ENCODE measurements around the gene RPS6KA3. TPM values are rescaled to one million over a fixed set of nuclear protein-coding genes. Genes with fewer than 3 reads are reported as not detected.
"Not testable (repeated sequence)": the region's sequence is repeated elsewhere in the genome, so short reads cannot be mapped to it uniquely, and the experiment has no call there.

RPS6KA3 gene
- total RNA-seq, 1 experiment from 2014 or later, result 14.6 TPM

DNA sequence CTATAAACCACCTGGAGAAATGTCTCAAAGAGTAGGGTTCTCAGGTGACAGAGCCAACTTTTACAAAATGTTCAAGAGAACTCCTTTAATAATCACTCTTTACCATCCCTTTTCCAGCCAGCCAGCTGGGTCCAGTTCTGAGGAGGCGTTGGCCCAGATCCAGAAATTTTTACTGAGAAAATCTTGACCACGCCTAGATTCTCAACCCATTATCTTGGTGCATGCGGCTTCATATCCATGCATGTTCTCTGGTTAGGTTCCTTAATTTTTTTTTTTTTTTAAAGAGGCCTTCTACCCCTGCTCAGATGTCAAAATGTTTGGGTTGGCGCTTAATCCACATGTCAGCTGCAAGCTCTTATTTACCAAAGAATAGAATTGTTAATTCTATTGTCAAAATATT, 138.0 kb downstream of the RPS6KA3 start:
- Mint-ChIP-seq H3K27me3 (ENCODE audit: low read depth) (no peaks in the 10 kb centered on the region), H3K4me1 (no peaks in the 10 kb centered on the region), H3K4me3 (no peak overlapping the region), H3K9me3 (no peaks in the 10 kb centered on the region), H3K36me3 (peaks cover 29% of the 10 kb centered on the region), H3K27ac (no peak overlapping the region)
- DNase-seq (ENCODE audit: low spot score), result no peak
- ChIA-PET POLR2A (no interaction called here), CTCF (no interaction called here)
- no peak for TF ChIP-seq JAZF1 (CRISPR knock-in tag; IDR thresholded peaks at IDR 0.05)
- TF ChIP-seq, protein P1, sequence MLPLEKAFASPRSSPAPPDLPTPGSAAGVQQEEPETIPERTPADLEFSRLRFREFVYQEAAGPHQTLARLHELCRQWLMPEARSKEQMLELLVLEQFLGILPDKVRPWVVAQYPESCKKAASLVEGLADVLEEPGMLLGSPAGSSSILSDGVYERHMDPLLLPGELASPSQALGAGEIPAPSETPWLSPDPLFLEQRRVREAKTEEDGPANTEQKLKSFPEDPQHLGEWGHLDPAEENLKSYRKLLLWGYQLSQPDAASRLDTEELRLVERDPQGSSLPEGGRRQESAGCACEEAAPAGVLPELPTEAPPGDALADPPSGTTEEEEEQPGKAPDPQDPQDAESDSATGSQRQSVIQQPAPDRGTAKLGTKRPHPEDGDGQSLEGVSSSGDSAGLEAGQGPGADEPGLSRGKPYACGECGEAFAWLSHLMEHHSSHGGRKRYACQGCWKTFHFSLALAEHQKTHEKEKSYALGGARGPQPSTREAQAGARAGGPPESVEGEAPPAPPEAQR (CRISPR knock-in tag; IDR thresholded peaks at IDR 0.05), result no peak
- TF ChIP-seq MAX (CRISPR knock-in tag; IDR thresholded peaks at IDR 0.05), result no peak
- TF ChIP-seq SMAD3 (CRISPR knock-in tag; IDR thresholded peaks at IDR 0.05; ENCODE audit: borderline replicate concordance), result no peak
- TF ChIP-seq E2F4 (CRISPR knock-in tag; IDR thresholded peaks at IDR 0.05; ENCODE audit: borderline replicate concordance, low read depth), result no peak
- TF ChIP-seq E2F5 (CRISPR knock-in tag; IDR thresholded peaks at IDR 0.05), result no peak
- TF ChIP-seq FOXK1 (CRISPR knock-in tag; IDR thresholded peaks at IDR 0.05), result no peak
- TF ChIP-seq TEAD4 (CRISPR knock-in tag; IDR thresholded peaks at IDR 0.05), result no peak
- TF ChIP-seq ZNF396 (CRISPR knock-in tag; IDR thresholded peaks at IDR 0.05; ENCODE audit: borderline replicate concordance), result no peak
- TF ChIP-seq ZNF317 (CRISPR knock-in tag; IDR thresholded peaks at IDR 0.05; ENCODE audit: borderline replicate concordance, low read depth), result no peak
- TF ChIP-seq, protein P2, sequence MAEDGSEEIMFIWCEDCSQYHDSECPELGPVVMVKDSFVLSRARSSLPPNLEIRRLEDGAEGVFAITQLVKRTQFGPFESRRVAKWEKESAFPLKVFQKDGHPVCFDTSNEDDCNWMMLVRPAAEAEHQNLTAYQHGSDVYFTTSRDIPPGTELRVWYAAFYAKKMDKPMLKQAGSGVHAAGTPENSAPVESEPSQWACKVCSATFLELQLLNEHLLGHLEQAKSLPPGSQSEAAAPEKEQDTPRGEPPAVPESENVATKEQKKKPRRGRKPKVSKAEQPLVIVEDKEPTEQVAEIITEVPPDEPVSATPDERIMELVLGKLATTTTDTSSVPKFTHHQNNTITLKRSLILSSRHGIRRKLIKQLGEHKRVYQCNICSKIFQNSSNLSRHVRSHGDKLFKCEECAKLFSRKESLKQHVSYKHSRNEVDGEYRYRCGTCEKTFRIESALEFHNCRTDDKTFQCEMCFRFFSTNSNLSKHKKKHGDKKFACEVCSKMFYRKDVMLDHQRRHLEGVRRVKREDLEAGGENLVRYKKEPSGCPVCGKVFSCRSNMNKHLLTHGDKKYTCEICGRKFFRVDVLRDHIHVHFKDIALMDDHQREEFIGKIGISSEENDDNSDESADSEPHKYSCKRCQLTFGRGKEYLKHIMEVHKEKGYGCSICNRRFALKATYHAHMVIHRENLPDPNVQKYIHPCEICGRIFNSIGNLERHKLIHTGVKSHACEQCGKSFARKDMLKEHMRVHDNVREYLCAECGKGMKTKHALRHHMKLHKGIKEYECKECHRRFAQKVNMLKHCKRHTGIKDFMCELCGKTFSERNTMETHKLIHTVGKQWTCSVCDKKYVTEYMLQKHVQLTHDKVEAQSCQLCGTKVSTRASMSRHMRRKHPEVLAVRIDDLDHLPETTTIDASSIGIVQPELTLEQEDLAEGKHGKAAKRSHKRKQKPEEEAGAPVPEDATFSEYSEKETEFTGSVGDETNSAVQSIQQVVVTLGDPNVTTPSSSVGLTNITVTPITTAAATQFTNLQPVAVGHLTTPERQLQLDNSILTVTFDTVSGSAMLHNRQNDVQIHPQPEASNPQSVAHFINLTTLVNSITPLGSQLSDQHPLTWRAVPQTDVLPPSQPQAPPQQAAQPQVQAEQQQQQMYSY (CRISPR knock-in tag; IDR thresholded peaks at IDR 0.05), result no peak
- TF ChIP-seq ATF1 (CRISPR knock-in tag; IDR thresholded peaks at IDR 0.05), result no peak
- no peak for TF ChIP-seq RELA (CRISPR knock-in tag; IDR thresholded peaks at IDR 0.05; ENCODE audit: borderline replicate concordance)
- no peak for TF ChIP-seq IRF1 (CRISPR knock-in tag; IDR thresholded peaks at IDR 0.05)
- ATAC-seq, result no peak

DNA sequence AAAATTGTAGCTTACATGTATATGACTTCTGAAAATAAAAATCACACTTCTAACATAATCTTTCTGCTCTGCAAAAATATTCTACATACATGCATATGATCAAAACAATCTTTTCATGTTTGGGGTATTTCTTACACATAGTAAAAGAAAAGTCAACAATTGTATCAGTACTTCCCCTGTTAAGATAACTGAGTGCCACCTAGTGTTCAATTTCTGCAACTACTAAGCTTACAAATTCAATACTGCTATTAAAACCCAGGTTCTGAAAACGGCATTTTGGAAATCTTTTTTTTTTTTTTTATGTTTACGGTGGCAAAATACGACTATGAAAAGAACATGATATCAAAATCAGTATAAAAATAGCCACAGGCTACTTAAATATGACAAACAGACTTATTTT, 139.3 kb downstream of the RPS6KA3 start:
- peaks cover 19% of the 10 kb centered on the region for H3K36me3 Mint-ChIP-seq
- POLR2A ChIA-PET; H3K27me3 Mint-ChIP-seq (ENCODE audit: low read depth); H3K9me3 Mint-ChIP-seq; DNase-seq (ENCODE audit: low spot score); CTCF ChIA-PET; H3K27ac Mint-ChIP-seq; ATAC-seq; H3K4me3 Mint-ChIP-seq; H3K4me1 Mint-ChIP-seq: not testable (repeated sequence)

DNA sequence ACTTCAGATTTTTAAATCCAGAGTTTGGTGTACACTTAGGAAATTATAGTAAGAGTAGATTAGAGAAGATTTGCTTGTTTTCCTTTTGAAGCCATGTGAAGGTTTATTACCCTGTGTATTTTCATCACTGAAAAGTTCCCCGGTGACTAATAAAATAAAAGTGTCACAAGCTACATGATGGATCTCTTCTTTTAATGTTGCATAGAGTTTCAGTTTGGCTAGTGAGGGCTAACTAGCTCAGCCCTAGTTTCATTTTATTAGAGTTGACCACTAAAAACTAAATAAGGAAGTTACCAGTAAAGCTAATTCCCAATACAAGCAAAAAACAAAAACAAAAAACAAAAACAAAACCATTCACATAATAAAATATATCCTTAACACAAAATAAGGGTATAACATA, 139.9 kb downstream of the RPS6KA3 start:
- DNase-seq (ENCODE audit: low spot score); H3K4me3 Mint-ChIP-seq; H3K9me3 Mint-ChIP-seq; H3K4me1 Mint-ChIP-seq; H3K27me3 Mint-ChIP-seq (ENCODE audit: low read depth); POLR2A ChIA-PET; ATAC-seq; H3K27ac Mint-ChIP-seq; CTCF ChIA-PET: not testable (repeated sequence)
- peaks cover 15% of the 10 kb centered on the region for H3K36me3 Mint-ChIP-seq
